ENCODE measurements around the gene KCNJ8.

Gene KCNJ8

DNA sequence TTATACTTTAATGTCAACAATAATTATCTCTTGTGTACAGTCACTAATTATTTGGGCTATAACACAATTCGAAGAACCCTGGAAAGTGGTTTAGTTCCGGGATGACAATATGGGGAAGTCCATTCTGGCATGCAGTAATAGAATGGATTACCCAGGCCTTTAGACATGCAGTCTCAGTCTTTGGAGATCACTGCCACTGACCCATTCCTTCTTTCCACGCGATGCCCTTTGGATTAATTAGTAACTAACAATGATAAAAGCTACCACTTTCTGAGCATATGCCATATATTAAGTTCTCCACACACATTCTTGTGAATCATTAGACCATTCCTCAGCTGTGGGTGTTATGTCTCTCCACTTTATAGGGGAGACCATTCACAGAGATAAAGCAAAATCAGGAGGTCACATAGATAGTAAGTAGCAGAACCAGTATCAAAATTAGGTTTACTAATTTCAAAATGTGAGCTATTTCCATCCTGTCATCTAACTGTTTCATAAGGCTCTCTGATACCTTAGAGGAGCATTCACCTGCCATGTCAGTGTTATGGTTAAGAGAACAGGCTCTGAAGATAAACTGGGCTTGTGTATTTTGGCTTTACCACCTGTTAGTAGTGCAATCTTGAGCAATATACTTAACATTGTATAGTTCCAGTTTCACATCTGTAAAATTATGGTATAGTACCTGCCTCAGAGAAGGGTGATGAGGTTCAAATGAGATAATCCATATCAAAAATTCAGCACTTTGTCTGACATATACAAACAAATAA is 27.2 kb upstream of the KCNJ8 start:
- TF ChIP-seq, protein P1, sequence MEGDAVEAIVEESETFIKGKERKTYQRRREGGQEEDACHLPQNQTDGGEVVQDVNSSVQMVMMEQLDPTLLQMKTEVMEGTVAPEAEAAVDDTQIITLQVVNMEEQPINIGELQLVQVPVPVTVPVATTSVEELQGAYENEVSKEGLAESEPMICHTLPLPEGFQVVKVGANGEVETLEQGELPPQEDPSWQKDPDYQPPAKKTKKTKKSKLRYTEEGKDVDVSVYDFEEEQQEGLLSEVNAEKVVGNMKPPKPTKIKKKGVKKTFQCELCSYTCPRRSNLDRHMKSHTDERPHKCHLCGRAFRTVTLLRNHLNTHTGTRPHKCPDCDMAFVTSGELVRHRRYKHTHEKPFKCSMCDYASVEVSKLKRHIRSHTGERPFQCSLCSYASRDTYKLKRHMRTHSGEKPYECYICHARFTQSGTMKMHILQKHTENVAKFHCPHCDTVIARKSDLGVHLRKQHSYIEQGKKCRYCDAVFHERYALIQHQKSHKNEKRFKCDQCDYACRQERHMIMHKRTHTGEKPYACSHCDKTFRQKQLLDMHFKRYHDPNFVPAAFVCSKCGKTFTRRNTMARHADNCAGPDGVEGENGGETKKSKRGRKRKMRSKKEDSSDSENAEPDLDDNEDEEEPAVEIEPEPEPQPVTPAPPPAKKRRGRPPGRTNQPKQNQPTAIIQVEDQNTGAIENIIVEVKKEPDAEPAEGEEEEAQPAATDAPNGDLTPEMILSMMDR (conservative IDR thresholded peaks at IDR 0.05; ENCODE audit: low read length): no peak
- TF ChIP-seq EZH2phosphoT487 (IDR thresholded peaks at IDR 0.05; ENCODE audit: borderline replicate concordance): no peak
- no peak overlapping the region for H3K9ac ChIP-seq (ENCODE audit: low read depth, low read length, poor library complexity, severe bottlenecking)
- no peaks in the 10 kb centered on the region for H3K9me2 ChIP-seq (replicated peaks; ENCODE audit: low read depth, low read length)
- H3F3A ChIP-seq (ENCODE audit: low read depth): no peaks in the 10 kb centered on the region
- no peaks in the 10 kb centered on the region for H3K36me3 ChIP-seq (ENCODE audit: insufficient read depth, low read length)
- no peaks in the 10 kb centered on the region for H3K27me3 ChIP-seq (ENCODE audit: insufficient read depth, low read length, poor library complexity, severe bottlenecking)
- no peaks in the 10 kb centered on the region for H3K4me1 ChIP-seq (ENCODE audit: insufficient read depth, low read length, poor library complexity, severe bottlenecking)
- H3K4me2 ChIP-seq (ENCODE audit: low read depth, low read length, poor library complexity, severe bottlenecking): no peak overlapping the region
- no peaks in the 10 kb centered on the region for H3K79me2 ChIP-seq (ENCODE audit: insufficient read depth, low read length)
- no peak overlapping the region for H2AFZ ChIP-seq (ENCODE audit: low read length)
- no peaks in the 10 kb centered on the region for H4K20me1 ChIP-seq (ENCODE audit: insufficient read depth, low read length, poor library complexity, severe bottlenecking)
- H3K9me3 ChIP-seq (ENCODE audit: insufficient read depth, low read depth, low read length): no peaks in the 10 kb centered on the region
- no peak overlapping the region for H3K4me3 ChIP-seq (ENCODE audit: low read length, poor library complexity, severe bottlenecking)

- H2AFZ ChIP-seq (ENCODE audit: low read length): no peak overlapping the region
- no peaks in the 10 kb centered on the region for H3K79me2 ChIP-seq (ENCODE audit: insufficient read depth, low read length)
- H4K20me1 ChIP-seq (ENCODE audit: insufficient read depth, low read length, poor library complexity, severe bottlenecking): no peaks in the 10 kb centered on the region
- H3K4me3 ChIP-seq (ENCODE audit: low read length, poor library complexity, severe bottlenecking): no peak overlapping the region
- H3K9ac ChIP-seq (ENCODE audit: low read depth, low read length, poor library complexity, severe bottlenecking): no peak overlapping the region
- no peaks in the 10 kb centered on the region for H3K9me2 ChIP-seq (replicated peaks; ENCODE audit: low read depth, low read length)
- H3K9me3 ChIP-seq (ENCODE audit: insufficient read depth, low read depth, low read length): no peaks in the 10 kb centered on the region
- TF ChIP-seq EZH2phosphoT487 (IDR thresholded peaks at IDR 0.05; ENCODE audit: borderline replicate concordance): no peak
- TF ChIP-seq, protein P1 (conservative IDR thresholded peaks at IDR 0.05; ENCODE audit: low read length): no peak
- H3K36me3 ChIP-seq (ENCODE audit: insufficient read depth, low read length): no peaks in the 10 kb centered on the region
- no peaks in the 10 kb centered on the region for H3K4me1 ChIP-seq (ENCODE audit: insufficient read depth, low read length, poor library complexity, severe bottlenecking)
- no peak overlapping the region for H3K4me2 ChIP-seq (ENCODE audit: low read depth, low read length, poor library complexity, severe bottlenecking)
- H3K27me3 ChIP-seq (ENCODE audit: insufficient read depth, low read length, poor library complexity, severe bottlenecking): no peaks in the 10 kb centered on the region
- H3F3A ChIP-seq (ENCODE audit: low read depth): no peaks in the 10 kb centered on the region
These were observed 25.5 kb upstream of the KCNJ8 start for GRCh38 chr12:21800011-21800410.

GRCh38 chr12:21797539-21797938 is 23.0 kb upstream of the KCNJ8 start:
- no peak for TF ChIP-seq EZH2phosphoT487 (IDR thresholded peaks at IDR 0.05; ENCODE audit: borderline replicate concordance)
- TF ChIP-seq, protein P1 (conservative IDR thresholded peaks at IDR 0.05; ENCODE audit: low read length): no peak
- no peaks in the 10 kb centered on the region for H3K9me2 ChIP-seq (replicated peaks; ENCODE audit: low read depth, low read length)
- H3K4me2 ChIP-seq (ENCODE audit: low read depth, low read length, poor library complexity, severe bottlenecking): no peak overlapping the region
- H2AFZ ChIP-seq (ENCODE audit: low read length): no peak overlapping the region
- H3K27me3 ChIP-seq (ENCODE audit: insufficient read depth, low read length, poor library complexity, severe bottlenecking): no peaks in the 10 kb centered on the region
- no peaks in the 10 kb centered on the region for H3K9me3 ChIP-seq (ENCODE audit: insufficient read depth, low read depth, low read length)
- no peaks in the 10 kb centered on the region for H4K20me1 ChIP-seq (ENCODE audit: insufficient read depth, low read length, poor library complexity, severe bottlenecking)
- H3K36me3 ChIP-seq (ENCODE audit: insufficient read depth, low read length): no peaks in the 10 kb centered on the region
- no peaks in the 10 kb centered on the region for H3K4me1 ChIP-seq (ENCODE audit: insufficient read depth, low read length, poor library complexity, severe bottlenecking)
- H3K79me2 ChIP-seq (ENCODE audit: insufficient read depth, low read length): no peaks in the 10 kb centered on the region
- no peak overlapping the region for H3K9ac ChIP-seq (ENCODE audit: low read depth, low read length, poor library complexity, severe bottlenecking)
- no peak overlapping the region for H3K4me3 ChIP-seq (ENCODE audit: low read length, poor library complexity, severe bottlenecking)
- H3F3A ChIP-seq (ENCODE audit: low read depth): no peaks in the 10 kb centered on the region

Data from Loucy (cell line).